HG03060 (cell line): ENCODE measurements around the gene ITIH2.
A peak's percentile ranks its signal among the peaks of the same experiment; 100 is the strongest.
"Not testable (repeated sequence)": the region's sequence is repeated elsewhere in the genome, so short reads cannot be mapped to it uniquely, and the experiment has no call there.

Source experiments
- ATAC-seq: cut with Tn5 transposase; IDR thresholded peaks from one replicate; pipeline ENCODE4 v1.9.1; 2021; ENCODE audit warnings: low read depth, moderate number of reproducible peaks; ENCODE audit not compliant: unreplicated experiment

Gene ITIH2

DNA sequence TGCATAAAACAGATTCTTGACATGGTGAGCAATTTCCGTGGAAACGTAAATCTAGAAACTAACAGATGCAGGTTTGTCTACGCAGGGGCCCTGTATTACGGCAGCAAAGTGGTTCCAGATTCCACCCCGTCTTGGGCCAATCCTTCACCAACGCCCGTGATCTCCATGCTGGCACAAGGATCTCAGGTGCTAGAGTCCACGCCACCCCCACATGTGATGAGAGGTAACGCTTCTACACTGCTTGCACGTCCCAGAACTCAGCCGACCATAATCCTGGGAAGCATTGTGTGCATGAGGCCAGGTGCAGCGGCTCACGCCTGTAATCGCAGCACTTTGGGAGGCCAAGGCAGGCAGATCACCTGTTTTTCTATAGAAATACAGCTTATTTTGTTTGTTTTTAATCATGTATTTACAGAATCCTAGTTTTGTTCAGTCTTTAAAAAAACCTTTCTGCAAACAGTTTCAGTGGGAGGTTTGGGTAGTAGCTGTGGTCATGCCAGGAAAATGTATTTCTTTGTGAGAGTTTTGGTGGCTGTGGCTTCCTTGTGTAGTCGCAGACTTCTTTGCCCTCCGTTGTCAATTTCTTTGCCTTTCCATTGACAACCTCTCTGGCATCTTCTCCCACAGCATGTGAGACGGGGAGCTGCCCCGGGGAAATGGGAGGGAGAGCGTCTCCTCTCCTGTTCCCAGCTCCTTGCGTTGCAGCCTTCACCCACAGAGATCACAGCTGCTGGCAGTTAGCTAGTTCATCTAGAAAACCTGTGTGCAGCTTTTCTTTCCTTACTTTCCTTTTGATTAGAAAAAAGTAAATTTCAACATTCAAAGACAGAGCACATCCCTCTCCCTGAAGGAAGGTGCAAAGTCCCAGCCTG lies 35.7 kb downstream of the ITIH2 start:
- no peak for ATAC-seq

DNA sequence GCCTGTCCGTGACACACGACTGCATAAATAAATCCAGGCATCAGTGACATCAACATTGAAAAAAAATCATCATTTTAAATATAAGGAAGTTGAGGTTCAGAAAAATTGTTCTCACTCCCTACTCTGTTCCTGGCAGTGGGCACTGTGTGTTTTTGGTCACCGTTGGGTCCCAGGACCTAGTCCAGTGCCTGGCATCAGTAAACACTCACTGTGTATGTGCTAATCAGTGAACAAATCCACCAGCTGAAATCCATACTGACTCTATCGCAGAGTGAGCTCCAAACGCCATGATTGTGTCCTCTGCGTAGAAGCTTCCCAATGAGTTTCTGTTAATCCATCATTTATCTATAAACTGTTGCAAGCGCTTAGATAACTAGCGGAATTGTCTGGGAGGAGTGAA lies 41.2 kb downstream of the ITIH2 start:
- ATAC-seq, result no peak

DNA sequence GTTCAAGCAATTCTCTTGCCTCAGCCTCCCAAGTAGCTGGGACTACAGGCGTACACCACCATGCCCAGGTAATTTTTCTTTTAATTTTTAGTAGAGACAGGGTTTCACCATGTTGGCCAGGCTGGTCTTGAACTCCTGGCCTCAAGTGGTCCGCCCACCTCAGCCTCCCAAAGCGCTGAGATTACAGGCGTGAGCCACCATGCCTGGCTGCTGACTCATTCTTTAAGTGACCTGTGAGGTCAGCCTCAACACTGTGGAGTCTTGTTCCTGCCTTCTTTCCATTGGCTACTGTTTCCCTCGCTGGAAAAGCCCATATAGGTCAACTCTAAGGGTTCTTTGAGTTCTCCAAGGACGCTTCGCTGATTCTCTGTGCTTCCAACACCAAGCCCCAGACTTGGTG lies 45.5 kb downstream of the ITIH2 start:
- not testable (repeated sequence) for ATAC-seq

DNA sequence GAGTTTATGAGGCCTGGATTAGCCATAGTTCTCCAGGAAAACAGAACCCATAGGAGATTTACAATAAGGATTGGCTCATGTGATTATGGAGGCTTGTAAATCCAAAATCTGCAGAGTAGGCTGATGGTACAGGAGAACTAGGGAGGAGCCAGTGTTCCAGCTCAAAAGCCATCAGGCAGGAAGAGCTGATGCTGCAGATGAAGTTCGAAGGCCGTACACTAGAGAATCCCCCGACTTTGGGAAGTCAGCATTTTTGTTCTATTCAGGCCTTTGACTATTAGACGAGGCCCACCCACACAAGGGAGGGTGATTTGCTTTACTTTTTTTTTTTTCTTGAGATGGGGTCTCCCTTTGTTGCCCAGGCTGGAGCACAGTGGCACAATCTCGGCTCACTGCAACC lies 47.1 kb downstream of the ITIH2 start:
- ATAC-seq, result no peak

DNA sequence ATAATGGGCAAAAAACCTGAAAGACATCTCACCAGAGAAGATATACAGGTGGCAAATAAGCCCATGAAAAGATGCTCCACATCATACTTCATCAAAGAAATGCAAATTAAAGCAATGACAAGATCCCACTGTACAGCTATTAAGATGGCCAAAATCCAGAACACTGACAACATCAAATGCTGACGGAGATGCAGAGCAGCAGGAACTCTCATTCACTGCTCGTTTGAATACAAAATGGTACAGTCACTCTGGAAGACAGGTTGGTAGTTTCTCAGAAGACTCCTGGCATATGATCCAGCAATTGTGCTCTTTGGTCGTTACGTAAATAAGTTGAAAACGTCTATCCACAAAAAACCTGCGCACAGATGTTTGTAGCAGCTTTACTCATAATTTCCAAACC lies 49.1 kb downstream of the ITIH2 start:
- ATAC-seq, result no peak

DNA sequence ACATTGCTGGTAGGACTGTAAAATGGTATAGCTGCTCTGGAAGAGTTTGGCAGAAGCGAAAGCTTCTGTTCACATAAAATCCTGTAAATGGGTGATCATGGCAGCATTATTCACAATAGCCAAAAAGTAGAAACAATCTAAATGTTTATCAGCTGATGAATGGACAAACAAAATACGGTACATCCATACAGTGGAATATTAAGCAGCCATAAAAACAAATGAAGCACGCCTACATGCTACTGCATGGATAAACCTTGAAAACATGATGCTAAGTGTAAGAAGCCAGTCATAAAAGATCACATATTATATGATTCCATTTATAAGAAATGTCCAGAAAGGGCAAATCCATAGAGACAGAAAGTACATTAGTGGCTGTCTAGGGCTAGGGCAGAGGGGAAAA lies 52.0 kb downstream of the ITIH2 start:
- no peak for ATAC-seq

DNA sequence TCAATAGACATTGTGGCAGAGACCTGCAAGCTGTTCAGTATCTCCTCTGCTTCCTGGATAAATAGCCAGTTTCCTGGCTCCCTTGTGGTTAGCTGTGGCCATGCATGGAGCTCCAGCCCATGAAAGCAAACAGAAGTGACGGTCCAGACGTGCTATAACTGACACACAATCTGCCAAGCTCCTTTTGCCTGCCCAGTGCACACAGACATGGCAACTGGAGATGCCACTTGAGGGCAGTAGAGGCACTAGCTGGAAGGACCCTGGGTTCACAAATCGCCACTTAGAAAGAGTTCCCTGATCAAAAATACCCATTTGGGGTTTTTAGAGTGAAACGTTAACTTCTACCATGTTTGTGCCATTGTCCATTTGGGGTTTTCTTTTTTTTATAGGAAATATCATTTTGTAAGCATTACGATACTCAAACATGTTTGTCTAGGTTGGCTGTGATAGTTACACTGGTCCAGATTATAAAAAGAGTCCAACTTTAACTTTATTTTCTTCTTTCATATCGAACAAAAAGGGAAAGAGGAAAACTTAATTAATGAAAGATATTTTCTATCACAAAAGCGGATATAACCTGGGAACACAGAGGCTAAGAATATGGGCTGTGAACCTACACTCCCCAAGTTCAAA lies 53.4 kb downstream of the ITIH2 start:
- ATAC-seq, result no peak

DNA sequence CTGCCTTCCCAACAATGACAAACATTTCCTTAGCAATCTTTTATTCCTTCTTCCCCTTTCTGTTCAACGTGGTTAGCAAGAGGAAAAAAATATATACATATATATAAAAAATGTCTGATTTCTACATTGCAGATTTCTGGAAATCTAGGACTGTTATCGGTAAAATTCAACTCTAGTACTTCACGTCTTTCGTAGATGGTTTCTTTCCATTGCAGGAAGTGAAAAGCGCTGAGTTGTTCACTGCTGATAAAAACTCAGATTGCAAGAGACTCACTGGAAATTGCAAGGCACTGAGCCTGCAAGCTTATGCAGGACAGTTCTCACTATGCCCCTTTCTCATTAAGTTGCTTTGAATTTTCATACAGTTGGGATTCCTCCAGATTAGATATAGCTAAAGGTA lies 60.8 kb downstream of the ITIH2 start:
- ATAC-seq, result no peak

DNA sequence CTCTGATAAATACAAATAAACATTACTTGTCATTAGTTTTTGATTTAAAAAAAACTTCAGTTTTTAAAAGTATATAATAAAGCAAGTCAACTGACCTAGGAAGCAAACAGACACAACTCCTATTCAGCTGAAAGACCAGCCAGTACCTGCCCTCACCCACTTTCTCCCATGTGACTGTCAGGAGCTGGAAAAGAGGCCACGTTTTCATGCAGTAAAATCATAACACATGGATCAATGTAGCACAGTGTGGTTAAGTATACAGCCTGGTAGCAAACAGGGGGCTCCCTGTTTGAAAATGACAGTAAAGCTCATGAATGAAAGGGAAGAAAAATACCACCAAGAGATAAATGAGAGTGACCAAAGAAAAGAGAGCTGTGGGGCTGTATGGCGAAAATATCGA lies 63.1 kb downstream of the ITIH2 start:
- ATAC-seq, result no peak

DNA sequence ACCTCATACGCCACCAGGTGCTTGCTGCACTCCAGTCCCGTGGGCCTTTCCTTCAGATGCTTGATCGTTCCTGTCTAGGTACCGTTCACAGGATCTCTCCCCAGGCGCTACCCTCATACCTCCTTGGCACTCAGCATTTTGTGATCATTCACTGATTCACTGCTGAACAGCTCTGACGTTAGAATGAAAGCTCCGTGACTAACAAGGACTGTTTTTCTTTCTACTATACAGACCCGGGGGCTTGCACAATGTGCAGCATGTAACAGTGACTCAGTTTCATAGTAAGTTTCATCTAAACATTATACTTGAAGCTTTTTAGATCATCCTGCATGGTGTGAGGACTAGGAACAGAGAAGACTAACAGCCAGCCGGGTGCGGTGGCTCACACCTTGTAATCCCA lies 64.1 kb downstream of the ITIH2 start:
- no peak for ATAC-seq

DNA sequence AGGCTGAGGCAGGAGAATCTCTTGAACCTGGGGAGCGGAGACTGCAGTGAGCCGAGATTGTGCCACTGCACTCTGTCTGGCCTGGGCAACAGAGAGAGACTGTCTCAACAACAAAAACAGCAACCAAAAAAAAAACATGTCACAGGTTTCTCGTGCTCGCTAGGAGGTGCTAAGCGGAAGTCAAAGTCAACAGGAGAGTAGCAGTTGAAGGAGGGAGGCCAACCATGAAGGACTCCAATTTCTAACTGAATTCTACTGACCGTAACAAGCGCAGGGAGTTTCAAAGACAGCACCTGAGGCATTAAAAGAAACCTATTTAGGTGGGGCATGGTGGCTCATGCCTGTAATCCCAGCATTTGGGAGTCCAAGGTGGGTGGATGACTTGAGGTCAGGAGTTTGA lies 65.3 kb downstream of the ITIH2 start:
- no peak for ATAC-seq

DNA sequence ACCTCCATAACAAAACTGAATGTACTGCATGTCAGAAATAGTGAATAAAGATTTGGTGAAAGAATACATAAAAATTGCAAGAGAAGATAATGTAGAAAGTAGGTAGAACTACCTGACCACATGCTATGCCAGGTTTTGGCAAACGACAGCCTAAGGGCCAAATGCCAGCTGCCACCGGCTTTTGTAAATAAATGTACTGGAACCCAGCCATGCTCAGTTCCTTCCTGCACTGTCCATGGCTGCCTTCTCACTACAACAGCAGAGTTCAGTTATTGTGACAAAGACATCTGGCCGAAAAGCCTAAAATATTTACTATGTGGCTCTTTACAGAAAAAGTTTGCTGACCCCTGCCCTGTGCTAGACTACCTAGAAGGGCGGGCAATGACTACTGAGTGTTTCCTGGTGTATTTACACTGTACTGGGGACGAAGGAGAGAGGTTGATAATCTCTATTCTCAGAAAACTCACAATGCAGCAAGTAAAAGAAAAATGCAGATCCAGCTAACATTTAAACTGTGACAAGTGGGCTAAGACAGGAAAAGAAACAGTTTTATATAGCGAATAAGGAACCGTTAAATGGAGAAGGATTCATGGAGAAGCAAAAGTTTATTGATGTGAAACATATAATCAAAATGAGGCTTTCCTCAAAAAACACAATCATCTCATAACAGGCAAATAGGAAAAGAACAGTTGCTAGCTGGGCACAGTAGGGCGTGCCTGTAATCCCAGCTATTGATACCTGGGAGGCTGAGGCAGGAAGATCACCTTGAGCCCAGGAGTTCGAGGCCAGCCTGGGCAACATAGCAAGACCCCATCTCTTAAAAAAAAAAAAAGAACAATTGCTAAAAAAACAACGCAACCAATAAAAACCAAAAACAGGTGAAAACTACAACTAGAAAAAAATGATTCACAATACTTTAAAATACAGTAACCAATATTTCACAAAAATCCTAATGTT lies 71.0 kb downstream of the ITIH2 start:
- ATAC-seq, result no peak

DNA sequence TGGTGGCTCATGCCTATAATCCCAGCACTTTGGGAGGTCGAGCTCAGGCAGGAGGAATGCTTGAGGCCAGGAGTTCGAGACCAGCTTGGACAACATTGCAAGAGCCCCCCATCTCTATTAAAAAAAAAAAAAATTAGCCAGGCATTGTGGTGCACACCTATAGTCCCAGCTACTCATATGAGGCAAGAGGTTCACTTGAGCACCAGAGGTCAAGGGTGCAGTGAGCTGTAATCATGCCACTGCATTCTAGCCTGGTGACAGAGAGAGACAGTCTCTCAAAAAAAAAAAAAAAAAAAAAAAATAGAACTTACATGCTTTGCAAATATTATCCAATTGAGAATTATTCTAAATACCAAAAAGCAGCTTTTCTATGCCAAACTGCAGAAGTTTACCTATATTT lies 73.7 kb downstream of the ITIH2 start:
- ATAC-seq, result no peak

DNA sequence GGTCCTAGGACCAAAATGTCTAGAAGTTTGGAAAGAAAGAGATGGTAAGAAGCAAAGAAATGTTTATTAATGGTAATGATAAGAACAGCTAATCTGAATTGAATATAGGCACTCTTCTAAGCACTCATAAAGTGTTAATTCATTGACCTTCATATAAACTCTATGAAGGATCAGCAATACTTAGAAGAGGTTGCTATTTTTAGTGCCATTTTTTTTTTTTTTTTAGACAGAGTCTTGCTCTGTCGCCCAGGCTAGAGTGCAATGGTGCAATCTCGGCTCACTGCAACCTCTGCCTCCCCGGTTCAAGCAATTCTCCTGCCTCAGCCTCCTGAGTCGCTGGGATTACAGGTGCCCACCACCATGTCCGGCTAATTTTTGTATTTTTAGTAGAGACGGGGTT lies 79.1 kb downstream of the ITIH2 start:
- not testable (repeated sequence) for ATAC-seq

DNA sequence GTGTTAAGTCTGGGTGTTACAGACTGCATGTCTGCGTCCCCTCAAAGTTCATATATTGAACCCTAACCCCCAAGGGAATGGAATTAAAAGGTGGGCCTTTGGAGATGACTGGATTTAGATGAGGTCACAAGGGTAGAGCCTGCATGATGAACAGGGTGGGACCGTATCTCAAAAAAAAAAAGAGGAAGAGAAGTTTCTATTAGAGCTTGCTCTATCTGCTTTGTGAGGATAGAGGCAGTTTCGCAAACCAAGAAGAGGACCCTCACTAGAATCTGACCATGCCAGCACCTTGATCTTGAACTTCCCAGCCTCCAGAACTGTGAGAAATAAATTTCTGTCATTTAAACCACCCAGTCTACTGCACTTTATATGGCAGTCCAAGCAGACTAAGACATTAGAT lies 83.3 kb downstream of the ITIH2 start:
- no peak for ATAC-seq

DNA sequence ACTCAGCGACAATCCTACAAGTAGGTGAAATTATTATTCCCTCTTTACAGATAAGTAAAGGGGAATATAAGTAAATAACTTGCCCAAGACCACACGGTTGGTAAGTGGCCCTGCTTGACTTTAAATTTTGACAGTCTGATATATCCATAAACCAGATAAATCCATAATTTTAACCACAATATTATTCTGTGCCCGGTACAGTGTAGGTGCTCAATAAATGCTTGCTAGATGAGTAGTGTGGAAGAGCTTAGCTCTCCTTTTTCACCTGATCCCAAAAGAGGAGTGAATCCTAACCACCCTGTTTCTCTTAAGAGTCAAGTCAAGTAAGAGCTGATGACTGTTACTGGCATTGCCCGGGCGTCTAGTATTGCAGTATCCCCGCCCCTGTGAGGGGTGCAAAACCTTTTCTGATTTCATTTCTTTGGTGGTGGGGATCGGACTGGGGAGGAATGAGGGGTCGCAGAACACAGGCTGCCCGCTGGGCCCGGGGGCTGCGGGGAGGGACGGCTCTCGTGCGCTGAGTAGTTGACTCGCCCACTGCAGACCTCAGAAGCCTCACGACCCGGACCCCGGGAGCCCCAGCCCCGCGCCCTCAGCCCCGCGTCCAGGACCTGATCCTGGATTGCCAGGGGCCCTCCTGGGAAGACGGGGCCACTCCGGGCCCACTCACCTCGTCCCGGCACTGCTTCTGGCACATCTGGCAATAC lies 84.2 kb downstream of the ITIH2 start:
- ATAC-seq, result peak; percentile 7

DNA sequence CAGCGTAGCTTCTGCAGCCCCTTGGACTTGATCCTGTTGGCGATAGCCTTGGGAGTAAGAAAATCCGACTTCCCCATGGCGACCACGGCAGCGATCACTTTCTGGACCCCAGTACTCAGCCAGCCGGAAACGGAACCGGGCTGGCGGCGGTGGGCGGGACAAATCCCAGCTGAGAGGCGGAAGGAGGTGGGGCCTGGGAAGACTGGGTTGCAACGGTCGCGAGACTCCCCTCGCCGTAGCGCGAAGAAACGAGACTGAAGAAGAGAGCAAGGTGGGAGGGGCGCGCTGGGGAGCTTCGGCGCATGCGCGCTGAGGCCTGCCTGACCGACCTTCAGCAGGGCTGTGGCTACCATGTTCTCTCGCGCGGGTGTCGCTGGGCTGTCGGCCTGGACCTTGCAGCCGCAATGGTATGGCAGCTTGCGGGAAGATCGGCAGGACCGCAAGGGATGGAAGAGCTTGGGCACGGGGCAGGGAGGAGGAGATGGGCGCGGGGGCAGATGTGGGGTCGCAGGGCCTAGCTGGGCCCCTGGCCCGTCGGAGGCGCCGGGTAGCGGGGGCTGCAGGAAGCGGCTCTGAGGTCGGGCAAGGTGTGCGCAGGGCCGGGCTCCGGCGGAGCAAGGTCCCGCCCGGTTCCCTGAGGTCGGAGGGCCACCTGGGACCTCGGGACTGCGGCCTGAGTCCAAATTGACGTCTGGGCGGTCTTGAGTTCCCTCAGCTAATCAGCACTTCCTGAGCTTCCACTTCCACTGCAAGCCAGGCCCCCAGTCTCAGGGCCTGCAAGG lies 84.9 kb downstream of the ITIH2 start, which contains the start of the genes ATP5F1C and KIN:
Gene ATP5F1C, plus strand, starts transcription at position 321 of the 782 bp plus-strand sequence. Its CDS starts 31 bp downstream, at position 352.
Gene KIN, minus strand, starts transcription at position 137 of the 782 bp plus-strand sequence. Its CDS starts 60 bp downstream, at position 77.
- peak; percentile 90 for ATAC-seq

DNA sequence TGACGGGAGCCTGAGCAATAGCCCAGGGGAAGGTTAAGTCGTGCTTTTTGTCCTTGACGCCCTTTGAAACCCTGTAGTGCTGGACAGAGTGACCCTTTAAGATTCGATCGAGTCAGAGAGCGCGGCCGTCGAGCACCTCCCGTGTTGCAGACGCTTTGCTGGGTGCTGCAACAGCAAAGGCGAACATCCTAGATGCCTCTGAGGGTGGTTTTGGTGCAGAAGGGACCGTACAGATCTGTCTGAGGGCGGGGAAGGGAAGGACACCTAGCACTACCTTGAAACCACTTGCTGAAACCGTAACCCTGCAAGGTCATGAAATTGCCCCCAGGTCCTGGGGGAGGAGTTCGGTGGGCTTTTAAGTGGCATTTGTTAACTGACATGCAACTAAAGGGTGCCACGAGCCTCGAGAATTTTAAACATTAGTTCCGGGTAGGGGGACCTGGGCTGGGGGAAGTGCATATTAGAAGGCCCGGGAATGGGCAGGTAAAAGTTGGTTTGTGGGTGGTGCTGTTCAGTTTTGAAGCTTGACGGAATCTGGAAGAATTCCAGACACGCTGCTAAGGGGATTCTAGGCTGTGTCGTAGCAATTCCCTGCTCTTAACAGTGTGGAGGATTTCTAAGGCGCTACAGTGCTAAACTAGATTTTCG lies 85.6 kb downstream of the ITIH2 start:
- peak; percentile 6 for ATAC-seq

DNA sequence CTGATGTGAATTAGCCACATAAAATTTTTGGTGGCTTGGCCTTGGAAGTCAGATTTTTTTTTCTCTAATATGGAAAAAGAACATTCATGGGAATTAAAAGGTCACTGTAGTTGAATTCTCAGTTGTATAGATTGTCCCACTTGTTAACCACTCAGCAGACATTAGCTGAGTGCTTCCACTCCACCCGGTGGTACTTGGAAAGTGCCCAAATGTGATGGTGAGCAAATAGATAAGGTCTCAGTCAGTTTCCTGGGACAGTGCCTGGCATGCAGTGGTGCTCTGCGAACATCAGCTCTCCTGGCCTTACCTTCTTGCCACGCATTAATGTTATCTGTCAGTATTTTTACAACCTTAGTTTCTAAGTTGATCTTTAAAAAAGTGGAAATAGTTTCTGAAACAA lies 86.3 kb downstream of the ITIH2 start:
- no peak for ATAC-seq
